ENCODE measurements around the gene TAF1.
"Not testable (repeated sequence)": the region's sequence is repeated elsewhere in the genome, so short reads cannot be mapped to it uniquely, and the experiment has no call there.

Gene TAF1

GRCh38 chrX:71416260-71416659 is 50.1 kb downstream of the TAF1 start:
- DNase-seq, result not testable (repeated sequence)

GRCh38 chrX:71420686-71421085 is 54.5 kb downstream of the TAF1 start:
- in situ Hi-C loops (cut with HindIII; ENCODE audit: low pct_ligation_motif_present, low pct_unique_long_range_greater_than_20kb, low sequenced_read_pairs), result no loop called here
- no peak for DNase-seq

More at GRCh38 chrX:71416260-71416659, 50.1 kb downstream of the TAF1 start:
- in situ Hi-C loops (cut with HindIII; ENCODE audit: low pct_ligation_motif_present, low pct_unique_long_range_greater_than_20kb, low sequenced_read_pairs), result not testable (repeated sequence)

- in situ Hi-C loops (cut with HindIII; ENCODE audit: low pct_ligation_motif_present, low pct_unique_long_range_greater_than_20kb, low sequenced_read_pairs), result no loop called here
- DNase-seq, result no peak
These were observed 66.6 kb downstream of the TAF1 start for GRCh38 chrX:71432733-71433132.

DNA sequence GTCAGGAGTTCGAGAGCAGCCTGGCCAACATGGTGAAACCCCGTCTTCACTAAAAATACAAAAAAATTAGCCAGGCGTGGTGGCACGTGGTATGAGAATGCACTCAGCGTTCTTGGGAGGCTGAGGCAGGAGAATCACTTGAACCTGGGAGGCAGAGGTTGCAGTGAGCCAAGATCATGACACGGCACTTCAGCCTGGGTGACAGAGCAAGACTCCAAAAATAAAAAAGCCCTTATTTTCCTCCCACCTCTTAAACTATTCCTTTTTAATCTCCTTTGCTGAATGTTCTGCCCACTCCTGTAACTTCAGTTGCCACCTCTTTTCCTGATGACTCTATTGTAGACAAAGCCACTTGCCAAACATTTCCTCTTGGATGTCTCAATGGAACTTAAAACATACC is 72.6 kb downstream of the TAF1 start:
- no peak for DNase-seq
- in situ Hi-C loops (cut with HindIII; ENCODE audit: low pct_ligation_motif_present, low pct_unique_long_range_greater_than_20kb, low sequenced_read_pairs), result no loop called here

DNA sequence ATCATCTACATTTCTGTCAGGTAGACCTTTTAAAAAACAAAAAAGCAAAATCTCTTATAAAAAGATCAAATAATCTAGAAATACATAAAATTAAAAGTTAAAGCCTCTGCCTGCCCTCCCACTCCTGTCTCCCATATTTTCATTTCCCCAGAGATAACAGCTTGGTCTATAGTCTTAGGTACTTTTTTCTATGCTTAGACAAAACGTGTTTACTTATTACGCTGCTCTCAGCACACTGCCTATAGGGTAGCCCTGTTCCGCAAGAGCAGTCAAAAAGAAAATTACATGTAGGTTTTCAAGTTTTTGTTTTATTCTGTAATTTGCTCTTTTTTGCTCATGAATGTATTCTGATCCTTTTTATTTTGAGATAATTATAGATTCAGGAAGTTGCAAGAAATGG is 73.3 kb downstream of the TAF1 start:
- no peak for DNase-seq
- in situ Hi-C loops (cut with HindIII; ENCODE audit: low pct_ligation_motif_present, low pct_unique_long_range_greater_than_20kb, low sequenced_read_pairs), result no loop called here

DNA sequence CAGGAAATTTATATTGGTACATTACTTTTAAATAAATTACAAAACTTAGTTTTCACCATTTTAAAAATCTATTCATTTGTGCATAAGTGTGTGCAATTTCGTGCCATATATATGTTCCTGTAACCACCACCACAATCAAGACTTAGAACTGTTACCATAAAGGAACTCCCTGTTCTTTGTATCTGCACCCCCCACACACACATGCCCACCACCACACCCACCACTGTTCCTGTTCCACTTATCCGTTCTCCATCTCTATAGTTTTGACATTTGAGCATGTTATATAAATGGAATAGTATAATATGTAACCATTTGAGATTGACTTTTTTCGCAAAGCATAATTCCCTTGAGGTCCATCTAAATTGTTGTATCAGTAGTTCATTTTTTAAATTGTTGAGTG is 73.7 kb downstream of the TAF1 start:
- no peak for DNase-seq
- in situ Hi-C loops (cut with HindIII; ENCODE audit: low pct_ligation_motif_present, low pct_unique_long_range_greater_than_20kb, low sequenced_read_pairs), result no loop called here

DNA sequence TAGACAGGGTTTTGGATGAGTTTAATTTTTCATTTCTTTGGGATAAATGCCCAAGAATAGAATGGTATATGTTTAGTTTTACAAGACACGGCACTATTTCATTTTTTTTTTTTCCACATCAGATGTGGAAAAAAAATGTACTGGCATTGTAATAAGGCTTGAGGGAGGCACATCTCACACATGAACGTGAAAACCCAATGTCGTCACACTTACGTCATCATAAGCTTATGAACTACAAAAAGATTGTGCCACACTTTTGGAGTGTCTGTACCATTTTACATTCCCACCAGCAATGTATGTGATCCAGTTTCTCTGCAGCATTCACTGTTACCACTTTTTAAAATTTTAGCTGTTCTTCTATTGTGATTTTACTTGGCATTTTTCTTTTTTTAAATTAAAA is 74.2 kb downstream of the TAF1 start:
- in situ Hi-C loops (cut with HindIII; ENCODE audit: low pct_ligation_motif_present, low pct_unique_long_range_greater_than_20kb, low sequenced_read_pairs), result no loop called here
- no peak for DNase-seq

DNA sequence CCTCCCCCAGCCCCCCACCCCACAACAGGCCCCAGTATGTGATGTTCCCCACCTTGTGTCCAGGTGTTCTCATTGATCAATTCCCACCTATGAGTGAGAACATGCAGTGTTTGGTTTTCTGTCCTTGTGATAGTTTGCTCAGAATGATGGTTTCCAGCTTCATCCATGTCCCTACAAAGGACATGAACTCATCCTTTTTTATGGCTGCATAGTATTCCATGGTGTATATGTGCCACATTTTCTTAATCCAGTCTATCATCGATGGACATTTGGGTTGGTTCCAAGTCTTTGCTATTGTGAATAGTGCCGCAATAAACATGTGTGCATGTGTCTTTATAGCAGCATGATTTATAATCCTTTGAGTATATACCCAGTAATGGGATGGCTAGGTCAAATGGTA is 75.7 kb downstream of the TAF1 start:
- in situ Hi-C loops (cut with HindIII; ENCODE audit: low pct_ligation_motif_present, low pct_unique_long_range_greater_than_20kb, low sequenced_read_pairs); DNase-seq: not testable (repeated sequence)

- in situ Hi-C loops (cut with HindIII; ENCODE audit: low pct_ligation_motif_present, low pct_unique_long_range_greater_than_20kb, low sequenced_read_pairs), result no loop called here
- DNase-seq, result no peak
These were observed 84.4 kb downstream of the TAF1 start for GRCh38 chrX:71450433-71451106.

DNA sequence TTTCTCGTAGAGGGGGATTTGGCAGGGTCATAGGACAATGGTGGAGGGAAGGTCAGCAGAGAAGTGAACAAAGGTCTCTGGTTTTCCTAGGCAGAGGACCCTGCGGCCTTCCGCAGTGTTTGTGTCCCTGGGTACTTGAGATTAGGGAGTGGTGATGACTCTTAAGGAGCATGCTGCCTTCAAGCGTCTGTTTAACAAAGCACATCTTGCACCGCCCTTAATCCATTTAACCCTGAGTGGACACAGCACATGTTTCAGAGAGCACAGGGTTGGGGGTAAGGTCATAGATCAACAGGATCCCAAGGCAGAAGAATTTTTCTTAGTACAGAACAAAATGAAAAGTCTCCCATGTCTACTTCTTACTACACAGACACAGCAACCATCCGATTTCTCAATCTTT is 85.4 kb downstream of the TAF1 start:
- DNase-seq; in situ Hi-C loops (cut with HindIII; ENCODE audit: low pct_ligation_motif_present, low pct_unique_long_range_greater_than_20kb, low sequenced_read_pairs): not testable (repeated sequence)

GRCh38 chrX:71453056-71453455 is 86.9 kb downstream of the TAF1 start:
- in situ Hi-C loops (cut with HindIII; ENCODE audit: low pct_ligation_motif_present, low pct_unique_long_range_greater_than_20kb, low sequenced_read_pairs), result no loop called here

GRCh38 chrX:71454222-71454621 is 88.1 kb downstream of the TAF1 start:
- DNase-seq, result no peak
- in situ Hi-C loops (cut with HindIII; ENCODE audit: low pct_ligation_motif_present, low pct_unique_long_range_greater_than_20kb, low sequenced_read_pairs), result no loop called here

More at GRCh38 chrX:71453056-71453455, 86.9 kb downstream of the TAF1 start:
- DNase-seq, result no peak

- in situ Hi-C loops (cut with HindIII; ENCODE audit: low pct_ligation_motif_present, low pct_unique_long_range_greater_than_20kb, low sequenced_read_pairs), result no loop called here
- no peak for DNase-seq
These were observed 92.7 kb downstream of the TAF1 start for GRCh38 chrX:71458866-71459265.

- no peak for DNase-seq
- in situ Hi-C loops (cut with HindIII; ENCODE audit: low pct_ligation_motif_present, low pct_unique_long_range_greater_than_20kb, low sequenced_read_pairs), result no loop called here
These were observed 98.8 kb downstream of the TAF1 start for GRCh38 chrX:71464968-71465367.

GRCh38 chrX:71466979-71467523 is 100.9 kb downstream of the TAF1 start:
- in situ Hi-C loops (cut with HindIII; ENCODE audit: low pct_ligation_motif_present, low pct_unique_long_range_greater_than_20kb, low sequenced_read_pairs), result no loop called here
- DNase-seq, result no peak

- DNase-seq, result no peak
These were observed 109.8 kb downstream of the TAF1 start for GRCh38 chrX:71475785-71476540.

GRCh38 chrX:71482228-71482958 is 116.2 kb downstream of the TAF1 start:
- no peak for DNase-seq
- in situ Hi-C loops (cut with HindIII; ENCODE audit: low pct_ligation_motif_present, low pct_unique_long_range_greater_than_20kb, low sequenced_read_pairs), result no loop called here

More at GRCh38 chrX:71475785-71476540, 109.8 kb downstream of the TAF1 start:
- in situ Hi-C loops (cut with HindIII; ENCODE audit: low pct_ligation_motif_present, low pct_unique_long_range_greater_than_20kb, low sequenced_read_pairs), result no loop called here

GRCh38 chrX:71487814-71488213 is 121.7 kb downstream of the TAF1 start:
- in situ Hi-C loops (cut with HindIII; ENCODE audit: low pct_ligation_motif_present, low pct_unique_long_range_greater_than_20kb, low sequenced_read_pairs), result no loop called here
- DNase-seq, result no peak

DNA sequence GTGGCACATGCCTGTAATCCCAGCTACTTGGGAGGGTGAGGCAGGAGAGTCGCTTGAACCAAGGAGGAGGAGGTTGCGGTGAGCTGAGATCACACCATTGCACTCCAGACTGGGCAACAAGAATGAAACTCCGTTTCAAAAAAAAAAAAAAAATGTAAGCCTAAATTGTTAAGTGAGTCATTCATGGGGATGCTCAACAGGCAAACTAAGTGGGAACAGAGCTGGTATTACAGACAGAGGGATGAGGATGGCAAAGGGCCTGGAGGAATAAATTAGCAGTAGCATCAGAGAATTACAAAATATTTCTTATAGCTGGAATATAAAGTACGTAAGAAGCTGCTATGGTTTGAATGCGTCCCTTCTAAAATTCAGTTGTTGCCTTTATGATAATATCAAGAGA is 123.4 kb downstream of the TAF1 start:
- in situ Hi-C loops (cut with HindIII; ENCODE audit: low pct_ligation_motif_present, low pct_unique_long_range_greater_than_20kb, low sequenced_read_pairs), result no loop called here
- DNase-seq, result no peak
